ENCODE data around the gene NLK. TPM values are rescaled to one million over a fixed set of nuclear protein-coding genes. Genes with fewer than 3 reads are reported as not detected.
"Not testable (repeated sequence)": the region's sequence is repeated elsewhere in the genome, so short reads cannot be mapped to it uniquely, and the experiment has no call there.

NLK gene
- total and polyA plus RNA-seq, 2 donors (not counting 3 experiments of a cell fraction or from before 2014, with no cell fraction given) = 23.8 to 34.2 TPM

DNA sequence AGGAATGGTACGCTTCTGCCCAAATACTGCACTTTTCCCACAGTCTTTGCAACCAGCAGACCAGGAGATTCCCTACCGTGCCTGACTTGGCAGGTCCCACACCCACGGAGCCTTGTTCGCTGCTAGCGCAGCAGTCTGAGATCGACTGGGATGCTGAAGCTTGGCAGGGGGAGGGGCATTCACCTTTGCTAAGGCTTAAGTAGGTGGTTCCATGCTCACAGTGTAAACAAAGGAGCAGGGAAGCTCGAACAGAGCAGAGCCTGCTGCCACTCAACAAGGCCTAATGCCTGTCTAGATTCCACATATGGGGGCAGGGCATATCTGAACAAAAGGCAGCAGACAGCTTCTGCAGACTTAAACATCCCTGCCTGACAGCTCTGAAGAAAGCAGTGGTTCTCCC lies 169.3 kb downstream of the NLK start:
- intact Hi-C loops (cut with micrococcal nuclease) (no loop called here), dilution Hi-C loops (cut with MboI; ENCODE audit: extremely low pct_ligation_motif_present, low sequenced_read_pairs) (no loop called here)
- no peaks in the 10 kb centered on the region for H3K4me1 ChIP-seq (ENCODE audit: control insufficient read depth, extremely low read depth, insufficient read depth, low read length)
- DNase-seq (ENCODE audit: low read depth, low spot score) (no peak), FAIRE-seq (no peak)
- no peak overlapping the region for H3K27ac ChIP-seq (ENCODE audit: insufficient read depth, low read depth, low read length)
- H3K4me2 ChIP-seq (ENCODE audit: insufficient read depth, low read length) = no peak overlapping the region
- no peak overlapping the region for H3K9ac ChIP-seq (replicated peaks; ENCODE audit: extremely low read depth, insufficient read depth, low read length)
- H3K36me3 ChIP-seq (ENCODE audit: control insufficient read depth in 2 of 2, extremely low read depth in 1 of 2, insufficient read depth in 2 of 2, low read length in 2 of 2) = no peaks in the 10 kb centered on the region
- H3K79me2 ChIP-seq (ENCODE audit: control insufficient read depth, insufficient read depth, low read length) = no peaks in the 10 kb centered on the region
- no peak overlapping the region for H2AFZ ChIP-seq (ENCODE audit: low read depth, low read length)
- POLR2A ChIA-PET = no interaction called here
- no TSS peak for BruUV-seq (replicated peaks)
- H3K27me3 ChIP-seq (ENCODE audit: control insufficient read depth in 2 of 2, insufficient read depth in 2 of 2, low read length in 2 of 2) = no peaks in the 10 kb centered on the region
- H3K9me1 ChIP-seq (replicated peaks; ENCODE audit: control insufficient read depth, extremely low read depth, insufficient read depth, low read length) = no peaks in the 10 kb centered on the region
- no peak for TF ChIP-seq POLR2A (IDR thresholded peaks at IDR 0.05; ENCODE audit: low read depth, low read length)
- no peak for TF ChIP-seq JUN (IDR thresholded peaks at IDR 0.05; ENCODE audit: borderline replicate concordance, insufficient read depth, insufficient read length, low read depth)
- no peak for TF ChIP-seq FOS (IDR thresholded peaks at IDR 0.05; ENCODE audit: borderline replicate concordance, insufficient read depth, low read length)
- no peak for TF ChIP-seq GATA2 (IDR thresholded peaks at IDR 0.05; ENCODE audit: insufficient read depth, insufficient read length, low read depth, low read length)
- TF ChIP-seq, protein P1, sequence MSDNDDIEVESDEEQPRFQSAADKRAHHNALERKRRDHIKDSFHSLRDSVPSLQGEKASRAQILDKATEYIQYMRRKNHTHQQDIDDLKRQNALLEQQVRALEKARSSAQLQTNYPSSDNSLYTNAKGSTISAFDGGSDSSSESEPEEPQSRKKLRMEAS (IDR thresholded peaks at IDR 0.05; ENCODE audit: insufficient read depth, insufficient read length) = no peak
- TF ChIP-seq CTCF (IDR thresholded peaks at IDR 0.05; ENCODE audit: extremely low read depth in 1 of 2, insufficient read depth in 1 of 2, low read depth in 1 of 2, low read length in 2 of 2) = no peak
- no peak for TF ChIP-seq EZH2 (IDR thresholded peaks at IDR 0.05; ENCODE audit: borderline replicate concordance, low read depth, low read length, severe bottlenecking)
- no peak for TF ChIP-seq POLR2AphosphoS5 (IDR thresholded peaks at IDR 0.05; ENCODE audit: insufficient read depth, low read depth, low read length)
- TF ChIP-seq MYC (IDR thresholded peaks at IDR 0.05; ENCODE audit: low read depth, low read length) = no peak
- CTCF ChIA-PET = interaction anchor here (1.0 kb wide), 1 partner anchor 9 kb away, joined by 3 read pairs; no protein-coding TSS in a partner anchor
- H3K4me3 ChIP-seq (replicated peaks in 1 of 3; ENCODE audit: insufficient read depth in 1 of 3, low read depth in 1 of 3, low read length in 3 of 3) = no peak overlapping the region
- H4K20me1 ChIP-seq (replicated peaks; ENCODE audit: control insufficient read depth, extremely low read depth, insufficient read depth, low read length) = no peaks in the 10 kb centered on the region
- no peaks in the 10 kb centered on the region for H3K9me3 ChIP-seq (replicated peaks; ENCODE audit: control insufficient read depth, insufficient read depth, low read length)

- H3K4me2 ChIP-seq (ENCODE audit: insufficient read depth, low read length); H3K9me3 ChIP-seq (replicated peaks; ENCODE audit: control insufficient read depth, insufficient read depth, low read length); H3K4me3 ChIP-seq (replicated peaks in 1 of 3; ENCODE audit: insufficient read depth in 1 of 3, low read depth in 1 of 3, low read length in 3 of 3); H3K79me2 ChIP-seq (ENCODE audit: control insufficient read depth, insufficient read depth, low read length); BruUV-seq (replicated peaks); H3K9me1 ChIP-seq (replicated peaks; ENCODE audit: control insufficient read depth, extremely low read depth, insufficient read depth, low read length); H2AFZ ChIP-seq (ENCODE audit: low read depth, low read length); DNase-seq (ENCODE audit: low read depth, low spot score); H3K27me3 ChIP-seq (ENCODE audit: control insufficient read depth in 2 of 2, insufficient read depth in 2 of 2, low read length in 2 of 2); dilution Hi-C loops (cut with MboI; ENCODE audit: extremely low pct_ligation_motif_present, low sequenced_read_pairs); CTCF ChIA-PET; FAIRE-seq; intact Hi-C loops (cut with micrococcal nuclease); H4K20me1 ChIP-seq (replicated peaks; ENCODE audit: control insufficient read depth, extremely low read depth, insufficient read depth, low read length); H3K27ac ChIP-seq (ENCODE audit: insufficient read depth, low read depth, low read length); H3K4me1 ChIP-seq (ENCODE audit: control insufficient read depth, extremely low read depth, insufficient read depth, low read length); H3K36me3 ChIP-seq (ENCODE audit: control insufficient read depth in 2 of 2, extremely low read depth in 1 of 2, insufficient read depth in 2 of 2, low read length in 2 of 2); H3K9ac ChIP-seq (replicated peaks; ENCODE audit: extremely low read depth, insufficient read depth, low read length); POLR2A ChIA-PET: not testable (repeated sequence)
Observed at GRCh38 chr17:28213578-28213977, 171.1 kb downstream of the NLK start.

Measured in endothelial cell of umbilical vein (primary cell).